ENCODE measurements around the gene RNF217. TPM values are rescaled to one million over a fixed set of nuclear protein-coding genes. Genes with fewer than 3 reads are reported as not detected.
A peak's percentile ranks its signal among the peaks of the same experiment; 100 is the strongest.

RNF217 gene
- total RNA-seq, 1 donor from 2014 or later = 50.7 TPM

DNA sequence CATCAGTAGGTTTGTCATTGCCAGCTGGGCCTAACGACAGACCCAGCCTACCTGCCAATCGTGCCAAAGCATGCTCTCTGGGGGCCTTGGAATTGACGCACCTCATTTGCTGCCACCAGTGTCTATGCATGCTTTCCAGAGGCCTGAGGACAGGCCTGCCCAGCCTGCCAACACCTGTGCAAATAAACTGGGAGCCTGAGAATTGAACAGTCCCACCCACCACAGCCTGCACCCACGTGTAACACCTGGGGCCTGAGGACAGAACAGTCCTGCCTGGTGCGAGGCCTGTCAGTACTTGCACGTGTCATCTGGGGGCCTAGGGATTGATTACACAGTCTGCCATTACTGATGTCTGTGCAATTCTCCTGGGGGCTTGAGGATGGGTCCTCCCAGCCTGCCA, 6.2 kb upstream of the RNF217 start:
- peaks cover 8% of the 10 kb centered on the region for H3K36me3 Mint-ChIP-seq (ENCODE audit: low read depth, unreplicated experiment)
- H3K27me3 Mint-ChIP-seq (ENCODE audit: unreplicated experiment) = peaks cover 5% of the 10 kb centered on the region
- TF ChIP-seq, protein P1, sequence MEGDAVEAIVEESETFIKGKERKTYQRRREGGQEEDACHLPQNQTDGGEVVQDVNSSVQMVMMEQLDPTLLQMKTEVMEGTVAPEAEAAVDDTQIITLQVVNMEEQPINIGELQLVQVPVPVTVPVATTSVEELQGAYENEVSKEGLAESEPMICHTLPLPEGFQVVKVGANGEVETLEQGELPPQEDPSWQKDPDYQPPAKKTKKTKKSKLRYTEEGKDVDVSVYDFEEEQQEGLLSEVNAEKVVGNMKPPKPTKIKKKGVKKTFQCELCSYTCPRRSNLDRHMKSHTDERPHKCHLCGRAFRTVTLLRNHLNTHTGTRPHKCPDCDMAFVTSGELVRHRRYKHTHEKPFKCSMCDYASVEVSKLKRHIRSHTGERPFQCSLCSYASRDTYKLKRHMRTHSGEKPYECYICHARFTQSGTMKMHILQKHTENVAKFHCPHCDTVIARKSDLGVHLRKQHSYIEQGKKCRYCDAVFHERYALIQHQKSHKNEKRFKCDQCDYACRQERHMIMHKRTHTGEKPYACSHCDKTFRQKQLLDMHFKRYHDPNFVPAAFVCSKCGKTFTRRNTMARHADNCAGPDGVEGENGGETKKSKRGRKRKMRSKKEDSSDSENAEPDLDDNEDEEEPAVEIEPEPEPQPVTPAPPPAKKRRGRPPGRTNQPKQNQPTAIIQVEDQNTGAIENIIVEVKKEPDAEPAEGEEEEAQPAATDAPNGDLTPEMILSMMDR (IDR thresholded peaks at IDR 0.05; ENCODE audit: unreplicated experiment) = no peak
- no peak for DNase-seq (ENCODE audit: low spot score)
- H3K4me3 Mint-ChIP-seq (ENCODE audit: unreplicated experiment) = no peak overlapping the region
- no peak overlapping the region for H3K27ac Mint-ChIP-seq (ENCODE audit: unreplicated experiment)
- H3K4me1 Mint-ChIP-seq (ENCODE audit: unreplicated experiment) = peaks cover 19% of the 10 kb centered on the region
- H3K9me3 Mint-ChIP-seq (ENCODE audit: unreplicated experiment) = no peaks in the 10 kb centered on the region

DNA sequence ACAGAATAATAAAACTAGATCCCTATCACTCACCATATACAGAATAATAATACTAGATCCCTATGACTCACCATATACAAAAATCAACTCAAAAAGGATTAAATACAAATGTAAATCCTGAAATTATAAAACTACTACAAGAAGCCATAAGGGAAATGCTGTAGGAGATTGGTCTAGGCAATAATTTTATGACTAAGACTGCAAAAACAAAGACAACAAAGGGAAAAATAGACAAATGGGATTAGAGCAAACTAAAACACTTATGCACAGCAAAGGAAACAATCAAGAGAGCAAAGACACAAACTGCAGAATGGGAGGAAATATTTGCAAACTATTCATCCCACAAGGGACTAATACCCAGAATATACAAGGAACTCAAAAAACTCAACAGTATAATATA, 4.1 kb upstream of the RNF217 start:
- Mint-ChIP-seq H3K36me3 (ENCODE audit: low read depth, unreplicated experiment) (peaks cover 15% of the 10 kb centered on the region), H3K27ac (ENCODE audit: unreplicated experiment) (no peak overlapping the region), H3K27me3 (ENCODE audit: unreplicated experiment) (peaks cover 13% of the 10 kb centered on the region), H3K4me1 (ENCODE audit: unreplicated experiment) (peaks cover 28% of the 10 kb centered on the region), H3K4me3 (ENCODE audit: unreplicated experiment) (no peak overlapping the region), H3K9me3 (ENCODE audit: unreplicated experiment) (no peaks in the 10 kb centered on the region)
- TF ChIP-seq, protein P1 (IDR thresholded peaks at IDR 0.05; ENCODE audit: unreplicated experiment) = no peak
- no peak for DNase-seq (ENCODE audit: low spot score)

DNA sequence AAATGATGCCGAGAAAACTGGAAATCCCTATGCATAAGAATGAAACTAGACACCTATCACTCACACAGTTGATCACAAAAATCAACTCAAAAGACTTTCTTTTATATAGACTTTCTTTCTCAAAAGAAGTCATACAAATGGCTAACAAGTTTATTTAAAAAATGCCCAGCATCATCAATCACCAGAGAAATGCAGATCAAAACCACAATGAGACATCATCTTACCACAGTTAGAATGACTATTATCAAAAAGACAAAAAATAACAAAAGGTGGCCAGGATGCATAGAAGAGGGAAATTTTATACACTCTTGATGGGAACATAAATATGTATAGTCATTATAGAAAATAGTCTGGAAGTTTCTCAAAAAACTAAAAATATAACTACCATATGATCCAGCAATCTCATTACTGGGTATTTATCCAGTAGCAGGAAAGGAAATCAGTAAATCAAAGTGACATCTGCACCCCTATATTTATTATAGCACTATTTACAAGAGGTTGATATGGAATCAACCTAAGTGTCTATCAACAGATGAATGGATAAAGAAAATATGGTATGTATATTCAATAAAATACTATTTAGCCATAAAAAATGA, 3.4 kb upstream of the RNF217 start:
- H3K9me3 Mint-ChIP-seq (ENCODE audit: unreplicated experiment) = no peaks in the 10 kb centered on the region
- peaks cover 17% of the 10 kb centered on the region for H3K27me3 Mint-ChIP-seq (ENCODE audit: unreplicated experiment)
- peaks cover 35% of the 10 kb centered on the region for H3K4me1 Mint-ChIP-seq (ENCODE audit: unreplicated experiment)
- no peak overlapping the region for H3K27ac Mint-ChIP-seq (ENCODE audit: unreplicated experiment)
- H3K4me3 Mint-ChIP-seq (ENCODE audit: unreplicated experiment) = no peak overlapping the region
- DNase-seq (ENCODE audit: low spot score) = no peak
- H3K36me3 Mint-ChIP-seq (ENCODE audit: low read depth, unreplicated experiment) = peaks cover 20% of the 10 kb centered on the region
- TF ChIP-seq, protein P1 (IDR thresholded peaks at IDR 0.05; ENCODE audit: unreplicated experiment) = no peak

DNA sequence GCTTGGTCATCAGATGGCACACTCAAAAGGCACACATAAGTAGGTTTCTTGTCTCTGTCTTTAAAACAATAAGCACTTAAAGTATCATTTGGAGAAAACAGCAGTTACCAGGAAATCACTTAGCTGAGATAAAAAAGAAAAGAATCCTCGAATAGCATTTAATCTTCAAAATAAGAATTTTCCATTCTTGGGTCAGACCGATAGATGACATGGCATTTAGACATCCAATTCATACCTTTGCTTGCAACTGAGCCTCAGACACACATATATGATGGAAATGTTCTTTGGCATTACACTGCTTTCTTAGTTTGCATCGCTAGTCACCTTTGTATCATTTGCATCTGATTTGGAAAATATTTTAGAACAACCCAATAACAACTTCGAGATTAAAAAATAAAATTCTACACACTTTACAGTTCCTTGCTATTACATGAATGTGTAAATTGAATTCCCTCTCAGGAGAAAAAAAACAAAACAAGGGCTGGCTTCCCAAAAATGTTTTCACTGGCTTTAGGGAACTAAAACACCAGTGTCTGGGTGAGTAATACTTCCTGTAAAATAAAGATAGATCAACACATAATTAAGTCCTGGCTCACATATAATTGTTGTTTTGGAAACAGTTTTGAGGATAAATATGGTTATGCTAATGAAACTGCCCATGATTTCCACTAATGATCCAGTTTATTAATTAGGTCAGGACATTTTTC, 1.3 kb upstream of the RNF217 start:
- TF ChIP-seq, protein P1 (IDR thresholded peaks at IDR 0.05; ENCODE audit: unreplicated experiment) = no peak
- no peak for DNase-seq (ENCODE audit: low spot score)
- peaks cover 25% of the 10 kb centered on the region for H3K27me3 Mint-ChIP-seq (ENCODE audit: unreplicated experiment)
- H3K4me1 Mint-ChIP-seq (ENCODE audit: unreplicated experiment) = peaks cover 47% of the 10 kb centered on the region
- peak overlapping the region; percentile 98 for H3K4me3 Mint-ChIP-seq (ENCODE audit: unreplicated experiment)
- H3K27ac Mint-ChIP-seq (ENCODE audit: unreplicated experiment) = peak overlapping the region; percentile 93
- H3K9me3 Mint-ChIP-seq (ENCODE audit: unreplicated experiment) = no peaks in the 10 kb centered on the region
- H3K36me3 Mint-ChIP-seq (ENCODE audit: low read depth, unreplicated experiment) = peaks cover 15% of the 10 kb centered on the region

DNA sequence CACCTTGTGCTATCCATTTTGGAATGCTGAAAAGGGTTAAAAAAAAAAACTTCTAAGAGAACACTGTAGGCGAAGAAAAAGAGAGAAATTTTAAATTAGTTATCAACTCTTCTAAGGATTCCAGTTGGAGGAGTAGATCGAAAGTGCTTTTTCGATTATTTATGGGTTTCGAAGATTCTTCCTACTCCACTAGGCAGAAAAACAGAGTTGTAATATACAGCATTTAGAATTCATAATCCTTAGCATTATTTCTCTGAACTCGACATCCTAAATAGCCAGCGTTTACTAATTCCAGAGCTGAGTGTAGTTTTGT, 817 bp upstream of the RNF217 start:
- no peaks in the 10 kb centered on the region for H3K9me3 Mint-ChIP-seq (ENCODE audit: unreplicated experiment)
- H3K4me1 Mint-ChIP-seq (ENCODE audit: unreplicated experiment) = peaks cover 49% of the 10 kb centered on the region
- no peak for DNase-seq (ENCODE audit: low spot score)
- H3K27ac Mint-ChIP-seq (ENCODE audit: unreplicated experiment) = peak overlapping the region; percentile 93
- H3K36me3 Mint-ChIP-seq (ENCODE audit: low read depth, unreplicated experiment) = peaks cover 15% of the 10 kb centered on the region
- TF ChIP-seq, protein P1 (IDR thresholded peaks at IDR 0.05; ENCODE audit: unreplicated experiment) = no peak
- H3K4me3 Mint-ChIP-seq (ENCODE audit: unreplicated experiment) = peak overlapping the region; percentile 98
- H3K27me3 Mint-ChIP-seq (ENCODE audit: unreplicated experiment) = peaks cover 25% of the 10 kb centered on the region

All from endothelial cell (in vitro differentiated cells).